Stimulated activated memory B cell treated with anti-CD40 and anti-IgM and Interleukin-4, amounts not matched to agents 10 μg/mL and 1 μg/mL and 100 μg/mL, for 72 hours (primary cell): ENCODE results near the gene CERS4.
"Not testable (repeated sequence)": the region's sequence is repeated elsewhere in the genome, so short reads cannot be mapped to it uniquely, and the experiment has no call there.

Experiments
- ATAC-seq: fragments of 150-1000 bp; cut with Tn5 transposase; 2 replicates; pipeline ENCODE4 v1.10.0; 2021
- H3K27ac Mint-ChIP-seq: one replicate; pipeline ENCODE4 v1.8.0; 2022; ENCODE audit warnings: mild to moderate bottlenecking, mixed read lengths
- H3K27me3 Mint-ChIP-seq: one replicate; pipeline ENCODE4 v1.8.0; 2022; ENCODE audit warnings: mixed read lengths
- H3K36me3 Mint-ChIP-seq: one replicate; pipeline ENCODE4 v1.8.0; 2022; ENCODE audit warnings: mixed read lengths
- H3K4me1 Mint-ChIP-seq: one replicate; pipeline ENCODE4 v1.8.0; 2022; ENCODE audit warnings: mixed read lengths
- H3K4me3 Mint-ChIP-seq: one replicate; pipeline ENCODE4 v1.8.0; 2022; ENCODE audit warnings: mild to moderate bottlenecking, moderate library complexity, mixed read lengths
- H3K9me3 Mint-ChIP-seq: one replicate; pipeline ENCODE4 v1.8.0; 2022; ENCODE audit warnings: mixed read lengths

Gene CERS4

GRCh38 chr19:8204961-8205360 lies 4.2 kb upstream of the CERS4 start:
- no peaks in the 10 kb centered on the region for H3K27me3 Mint-ChIP-seq
- H3K27ac Mint-ChIP-seq: peak overlapping the region; percentile 49
- peaks cover 3% of the 10 kb centered on the region for H3K36me3 Mint-ChIP-seq
- ATAC-seq: no peak
- H3K4me1 Mint-ChIP-seq: peaks cover 43% of the 10 kb centered on the region
- no peak overlapping the region for H3K4me3 Mint-ChIP-seq
- no peaks in the 10 kb centered on the region for H3K9me3 Mint-ChIP-seq

GRCh38 chr19:8206147-8207087 lies 2.8 kb upstream of the CERS4 start:
- Mint-ChIP-seq H3K4me3 (no peak overlapping the region), H3K9me3 (no peaks in the 10 kb centered on the region), H3K4me1 (peaks cover 57% of the 10 kb centered on the region), H3K27me3 (no peaks in the 10 kb centered on the region), H3K36me3 (peaks cover 9% of the 10 kb centered on the region), H3K27ac (peak overlapping the region; percentile 49)
- no peak for ATAC-seq

DNA sequence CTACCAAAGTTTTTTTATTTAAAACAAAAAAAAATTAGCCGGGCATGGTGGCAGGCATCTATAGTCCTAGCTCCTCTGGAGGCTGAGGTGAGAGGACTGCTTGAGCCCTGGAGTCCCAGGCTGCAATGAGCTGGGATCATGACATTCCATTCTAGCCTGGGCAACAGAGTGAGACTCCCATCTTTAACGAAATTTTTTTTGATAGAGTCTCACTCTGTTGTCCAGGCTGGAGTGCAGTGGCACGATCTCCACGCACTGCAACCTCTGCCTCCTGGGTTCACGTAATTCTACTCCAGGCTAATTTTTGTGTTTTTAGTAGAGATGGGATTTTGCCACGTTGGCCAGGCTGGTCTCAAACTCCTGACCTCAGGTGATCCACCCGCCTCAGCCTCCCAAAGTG lies 1.8 kb upstream of the CERS4 start:
- peaks cover 63% of the 10 kb centered on the region for H3K4me1 Mint-ChIP-seq
- H3K9me3 Mint-ChIP-seq, H3K4me3 Mint-ChIP-seq, H3K27ac Mint-ChIP-seq, ATAC-seq, H3K27me3 Mint-ChIP-seq: not testable (repeated sequence)
- peaks cover 17% of the 10 kb centered on the region for H3K36me3 Mint-ChIP-seq

- peak overlapping the region; percentile 95 for H3K27ac Mint-ChIP-seq
- H3K36me3 Mint-ChIP-seq: peaks cover 22% of the 10 kb centered on the region
- peak; percentile 18 for ATAC-seq
- H3K4me3 Mint-ChIP-seq: peak overlapping the region; percentile 83
- peaks cover 72% of the 10 kb centered on the region for H3K4me1 Mint-ChIP-seq
- H3K27me3 Mint-ChIP-seq: no peaks in the 10 kb centered on the region
- no peaks in the 10 kb centered on the region for H3K9me3 Mint-ChIP-seq
Observed at GRCh38 chr19:8208119-8208921, 850 bp upstream of the CERS4 start.

GRCh38 chr19:8209462-8210378 lies 550 bp downstream of the CERS4 start:
- H3K27me3 Mint-ChIP-seq: no peaks in the 10 kb centered on the region
- H3K9me3 Mint-ChIP-seq: no peaks in the 10 kb centered on the region
- peak overlapping the region; percentile 95 for H3K27ac Mint-ChIP-seq
- H3K4me1 Mint-ChIP-seq: peaks cover 79% of the 10 kb centered on the region
- peak overlapping the region; percentile 95 for H3K4me3 Mint-ChIP-seq
- peak; percentile 92 for ATAC-seq
- H3K36me3 Mint-ChIP-seq: peaks cover 33% of the 10 kb centered on the region

DNA sequence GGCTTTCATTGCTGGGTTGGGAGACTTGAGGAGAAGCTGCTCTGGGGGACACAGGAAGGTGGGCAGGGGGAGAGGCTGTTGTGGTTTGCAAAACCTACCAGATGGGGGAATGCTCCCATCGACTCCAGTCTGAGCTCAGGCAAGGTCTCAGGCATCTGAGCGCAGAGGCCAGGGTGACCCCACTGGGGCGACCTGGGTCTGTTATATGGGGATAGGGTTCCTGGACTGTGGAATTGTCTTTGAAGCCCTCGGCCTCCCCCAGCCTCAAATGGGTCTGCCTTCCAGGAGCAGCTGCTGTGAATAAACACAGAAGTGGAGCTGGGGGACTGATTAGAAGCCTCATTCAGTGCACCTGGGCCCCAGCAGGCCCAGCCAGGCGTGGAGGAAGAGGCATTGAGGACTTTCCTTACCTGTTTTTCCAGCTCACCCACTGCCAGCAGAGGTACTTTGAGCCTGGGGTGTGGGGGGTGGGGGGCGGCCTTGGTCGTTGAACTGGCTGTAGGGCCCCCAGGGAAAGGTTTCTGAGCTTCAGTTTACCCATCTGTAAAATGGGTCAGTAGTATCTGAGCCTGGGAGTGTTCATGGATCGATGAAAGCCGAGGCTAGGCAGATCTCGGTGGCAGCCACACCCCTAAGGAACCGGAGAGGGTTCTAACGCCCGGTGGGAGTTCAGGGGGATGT lies 1.4 kb downstream of the CERS4 start:
- no peaks in the 10 kb centered on the region for H3K27me3 Mint-ChIP-seq
- H3K4me3 Mint-ChIP-seq: peak overlapping the region; percentile 95
- no peak for ATAC-seq
- H3K4me1 Mint-ChIP-seq: peaks cover 79% of the 10 kb centered on the region
- H3K27ac Mint-ChIP-seq: peak overlapping the region; percentile 95
- peaks cover 37% of the 10 kb centered on the region for H3K36me3 Mint-ChIP-seq
- no peaks in the 10 kb centered on the region for H3K9me3 Mint-ChIP-seq

DNA sequence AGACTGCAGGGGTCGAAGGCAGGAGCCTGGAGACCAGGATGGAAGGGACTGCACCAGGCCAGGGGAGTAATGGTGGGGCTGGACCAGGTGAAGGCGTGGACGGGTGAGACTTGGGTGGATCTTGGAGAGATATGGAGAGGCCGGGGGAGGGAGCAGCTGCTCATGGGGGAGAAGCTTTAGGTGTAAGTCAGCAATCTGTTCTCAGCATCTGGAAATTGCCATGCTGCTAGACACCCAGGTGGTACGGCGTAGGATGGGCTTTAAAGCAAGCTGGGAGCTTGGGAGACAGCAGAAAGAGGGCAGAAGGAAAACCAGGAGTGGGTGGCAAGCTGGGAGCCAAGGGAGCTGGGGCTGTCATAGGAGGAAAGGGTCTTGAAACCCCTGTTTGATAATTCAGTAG lies 3.0 kb downstream of the CERS4 start:
- no peaks in the 10 kb centered on the region for H3K9me3 Mint-ChIP-seq
- peaks cover 78% of the 10 kb centered on the region for H3K4me1 Mint-ChIP-seq
- peaks cover 50% of the 10 kb centered on the region for H3K36me3 Mint-ChIP-seq
- H3K27me3 Mint-ChIP-seq: no peaks in the 10 kb centered on the region
- no peak overlapping the region for H3K4me3 Mint-ChIP-seq
- peak overlapping the region; percentile 95 for H3K27ac Mint-ChIP-seq
- no peak for ATAC-seq

DNA sequence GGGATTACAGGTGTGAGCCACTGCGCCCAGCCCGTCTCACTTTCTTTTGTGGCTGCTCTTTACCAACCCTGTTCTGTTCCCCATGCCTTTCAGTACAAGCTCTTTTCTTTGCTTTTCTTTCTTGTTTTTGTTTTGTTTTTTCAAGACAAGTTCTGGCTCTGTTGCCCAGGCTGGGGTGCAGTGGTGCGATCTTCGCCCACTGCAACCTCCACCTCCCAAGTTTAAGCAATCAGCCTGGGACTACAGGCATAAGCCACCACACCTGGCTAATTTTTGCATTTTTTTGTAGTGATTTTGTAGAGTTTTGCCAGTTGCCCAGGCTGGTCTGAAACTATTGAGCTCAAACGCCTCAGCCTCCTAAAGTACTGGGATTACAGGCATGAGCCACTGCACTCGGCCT lies 3.7 kb downstream of the CERS4 start:
- Mint-ChIP-seq H3K4me3 (no peak overlapping the region), H3K4me1 (peaks cover 81% of the 10 kb centered on the region), H3K27ac (peak overlapping the region; percentile 95), H3K27me3 (no peaks in the 10 kb centered on the region), H3K36me3 (peaks cover 51% of the 10 kb centered on the region), H3K9me3 (no peaks in the 10 kb centered on the region)
- ATAC-seq: no peak

- peaks cover 76% of the 10 kb centered on the region for H3K4me1 Mint-ChIP-seq
- no peaks in the 10 kb centered on the region for H3K9me3 Mint-ChIP-seq
- peaks cover 61% of the 10 kb centered on the region for H3K36me3 Mint-ChIP-seq
- H3K27ac Mint-ChIP-seq: peak overlapping the region; percentile 95
- no peaks in the 10 kb centered on the region for H3K27me3 Mint-ChIP-seq
- H3K4me3 Mint-ChIP-seq: peak overlapping the region; percentile 50
- no peak for ATAC-seq
Observed at GRCh38 chr19:8213827-8214672, 4.9 kb downstream of the CERS4 start.

DNA sequence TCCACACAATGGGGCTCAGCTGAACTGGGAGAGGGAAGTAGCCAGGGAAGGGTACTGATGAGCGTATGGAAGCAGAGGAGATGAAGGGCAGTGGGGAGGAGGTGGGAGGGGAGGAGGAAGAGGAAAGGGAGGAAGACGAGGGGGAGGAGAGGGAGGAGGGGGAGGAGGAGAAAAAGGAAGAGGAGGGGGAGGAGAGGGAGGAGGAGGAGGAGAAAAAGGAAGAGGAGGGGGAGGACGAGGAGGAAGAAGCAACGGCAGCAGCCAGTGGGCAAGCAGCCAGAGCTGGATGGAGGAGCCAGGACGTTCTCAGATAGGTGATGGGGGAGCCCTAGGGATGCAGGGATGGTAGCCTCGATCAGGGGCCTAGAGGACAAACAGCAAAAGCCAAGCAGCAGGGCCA lies 5.6 kb downstream of the CERS4 start:
- H3K27ac Mint-ChIP-seq: peak overlapping the region; percentile 95
- no peaks in the 10 kb centered on the region for H3K27me3 Mint-ChIP-seq
- H3K4me3 Mint-ChIP-seq: peak overlapping the region; percentile 50
- no peak for ATAC-seq
- peaks cover 59% of the 10 kb centered on the region for H3K36me3 Mint-ChIP-seq
- no peaks in the 10 kb centered on the region for H3K9me3 Mint-ChIP-seq
- H3K4me1 Mint-ChIP-seq: peaks cover 74% of the 10 kb centered on the region

GRCh38 chr19:8215783-8216182 lies 6.6 kb downstream of the CERS4 start:
- Mint-ChIP-seq H3K9me3 (no peaks in the 10 kb centered on the region), H3K27me3 (no peaks in the 10 kb centered on the region), H3K4me3 (no peak overlapping the region), H3K36me3 (peaks cover 51% of the 10 kb centered on the region), H3K27ac (peak overlapping the region; percentile 95), H3K4me1 (peaks cover 73% of the 10 kb centered on the region)
- no peak for ATAC-seq

DNA sequence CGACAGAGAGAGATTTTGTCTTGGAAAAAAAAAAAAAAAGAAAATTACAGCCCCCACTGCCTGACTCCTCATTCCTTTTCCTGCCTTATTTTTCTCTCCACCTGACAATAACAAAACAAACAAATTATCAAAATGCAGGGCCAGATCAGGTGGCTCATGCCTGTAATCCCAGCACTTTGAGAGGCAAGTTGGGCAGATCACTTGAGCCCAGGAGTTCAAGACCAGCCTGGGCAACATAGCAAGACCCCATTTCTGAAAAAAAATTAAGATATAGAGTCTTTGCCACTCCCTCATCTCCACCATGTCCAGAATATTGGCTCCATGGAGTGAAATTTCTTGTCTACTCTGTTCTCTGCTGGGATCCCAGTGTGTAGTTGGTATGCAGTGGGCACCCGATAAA lies 7.2 kb downstream of the CERS4 start:
- Mint-ChIP-seq H3K27ac (peak overlapping the region; percentile 95), H3K4me1 (peaks cover 72% of the 10 kb centered on the region), H3K27me3 (no peaks in the 10 kb centered on the region), H3K4me3 (no peak overlapping the region), H3K9me3 (no peaks in the 10 kb centered on the region), H3K36me3 (peaks cover 51% of the 10 kb centered on the region)
- ATAC-seq: no peak

GRCh38 chr19:8218127-8218526 lies 9.0 kb downstream of the CERS4 start:
- Mint-ChIP-seq H3K36me3 (peaks cover 39% of the 10 kb centered on the region), H3K4me1 (peaks cover 55% of the 10 kb centered on the region)
- ATAC-seq, H3K9me3 Mint-ChIP-seq, H3K27ac Mint-ChIP-seq, H3K4me3 Mint-ChIP-seq, H3K27me3 Mint-ChIP-seq: not testable (repeated sequence)

DNA sequence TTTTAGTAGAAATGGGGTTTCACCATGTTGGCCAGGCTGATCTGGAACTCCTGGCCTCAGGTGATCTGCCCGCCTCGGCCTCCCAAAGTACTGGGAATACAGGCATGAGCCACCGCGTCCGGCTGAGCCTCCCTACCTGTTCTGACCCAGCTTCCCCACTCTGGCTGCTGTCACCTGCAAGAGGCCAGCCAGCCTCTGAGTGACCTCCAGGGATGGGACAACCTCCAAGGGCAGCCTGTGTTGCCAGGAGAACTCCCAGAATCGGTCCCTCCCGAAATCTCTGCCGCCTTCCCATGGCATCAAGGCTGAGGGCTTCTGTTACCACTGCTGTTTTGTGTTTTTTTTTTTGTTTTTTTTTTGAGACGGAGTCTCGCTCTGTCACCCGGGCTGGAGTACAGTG lies 11.3 kb downstream of the CERS4 start:
- no peaks in the 10 kb centered on the region for H3K9me3 Mint-ChIP-seq
- peaks cover 36% of the 10 kb centered on the region for H3K36me3 Mint-ChIP-seq
- H3K27ac Mint-ChIP-seq: no peak overlapping the region
- H3K4me3 Mint-ChIP-seq: no peak overlapping the region
- H3K27me3 Mint-ChIP-seq: no peaks in the 10 kb centered on the region
- ATAC-seq: no peak
- peaks cover 38% of the 10 kb centered on the region for H3K4me1 Mint-ChIP-seq
